ENCODE data around the gene AMY2B.
"Not testable (repeated sequence)": the region's sequence is repeated elsewhere in the genome, so short reads cannot be mapped to it uniquely, and the experiment has no call there.

The AMY2B gene

DNA sequence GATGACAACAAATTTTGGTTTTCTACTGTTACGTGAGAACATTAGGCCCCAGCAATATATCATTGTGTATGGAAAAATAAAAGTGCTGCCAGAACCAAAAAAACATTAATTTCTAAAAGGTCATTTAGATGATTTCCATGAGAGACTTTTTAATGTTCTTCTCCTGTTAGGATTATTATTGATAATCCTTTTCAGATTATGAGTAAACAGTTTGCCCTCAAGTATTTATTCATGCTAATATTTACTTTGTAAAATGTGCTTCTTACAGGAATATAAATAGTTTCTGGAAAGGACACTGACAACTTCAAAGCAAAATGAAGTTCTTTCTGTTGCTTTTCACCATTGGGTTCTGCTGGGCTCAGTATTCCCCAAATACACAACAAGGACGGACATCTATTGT, at the start of gene AMY2B:
Gene AMY2B, plus strand, starts transcription at position 301 of the 400 bp plus-strand sequence. Its CDS starts 14 bp downstream, at position 315.
- not testable (repeated sequence) for DNase-seq

- DNase-seq = no peak
Observed at GRCh38 chr1:103523346-103523745, 48.0 kb upstream of the AMY2B start.

DNA sequence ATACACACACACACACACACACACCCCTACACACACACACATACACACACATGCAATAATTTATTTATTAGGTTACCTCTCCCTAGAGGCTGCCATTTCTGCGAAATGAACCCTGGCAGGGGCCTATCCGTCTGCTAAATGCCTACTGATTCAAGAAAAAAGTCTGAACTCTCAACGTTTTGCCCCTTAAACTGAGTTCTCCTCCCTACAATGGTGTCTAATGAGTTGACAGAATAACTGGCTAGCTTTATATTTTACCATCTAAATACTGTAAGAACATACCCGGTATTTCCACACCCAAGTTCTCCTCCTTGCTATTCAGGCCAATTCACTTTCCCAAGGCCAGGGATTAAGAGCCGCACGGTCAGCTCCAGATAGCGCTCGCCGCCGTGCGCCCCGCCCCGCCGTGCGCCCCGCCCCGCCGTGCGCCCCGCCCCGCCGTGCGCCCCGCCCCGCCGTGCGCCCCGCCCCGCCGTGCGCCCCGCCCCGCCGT, 46.2 kb upstream of the AMY2B start:
- DNase-seq = no peak

- DNase-seq = peak; percentile 81
Observed at GRCh38 chr1:103525607-103526507, 45.5 kb upstream of the AMY2B start, which contains the start of gene RNPC3. Gene RNPC3 (plus strand): TSS chr1:103525699. CDS start chr1:103526071, 372 bp downstream.

DNA sequence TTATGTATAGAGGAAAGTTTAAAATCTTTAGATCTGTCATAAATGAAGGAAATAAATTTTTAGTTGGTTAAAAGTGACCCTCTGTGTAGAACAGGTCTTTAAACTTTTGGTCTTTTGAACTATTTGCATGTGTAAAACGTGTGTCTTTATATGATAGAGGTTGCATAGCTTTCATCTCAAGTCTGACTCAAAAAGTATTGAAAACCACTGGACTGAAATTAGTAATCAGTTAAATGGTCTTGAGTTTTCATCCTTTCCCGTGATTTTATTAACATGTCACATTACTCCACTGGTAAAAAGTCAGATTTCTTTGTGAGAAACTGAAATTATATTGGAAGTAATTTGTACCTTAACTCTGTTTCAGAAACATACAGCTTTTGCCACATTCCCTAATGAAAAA, 44.1 kb upstream of the AMY2B start:
- no peak for DNase-seq

DNA sequence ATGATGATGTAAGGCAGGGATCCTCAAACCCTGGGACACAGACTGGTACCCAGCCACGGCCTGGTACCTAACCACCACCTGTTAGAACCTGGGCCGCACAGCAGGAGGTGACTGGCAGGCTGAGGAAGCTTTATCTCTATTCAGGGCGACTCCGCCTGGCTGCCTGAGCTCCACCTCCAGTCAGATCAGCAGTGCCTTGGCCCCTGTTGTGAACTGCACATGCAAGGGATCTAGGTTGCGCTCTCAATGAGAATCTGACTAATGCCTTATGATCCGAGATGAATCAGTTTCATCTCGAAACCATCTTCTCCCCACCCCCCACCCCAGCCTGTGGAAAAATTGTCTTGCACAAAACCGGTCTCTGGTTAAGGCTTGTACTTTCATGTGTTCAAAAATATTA, 41.6 kb upstream of the AMY2B start:
- DNase-seq = no peak

DNA sequence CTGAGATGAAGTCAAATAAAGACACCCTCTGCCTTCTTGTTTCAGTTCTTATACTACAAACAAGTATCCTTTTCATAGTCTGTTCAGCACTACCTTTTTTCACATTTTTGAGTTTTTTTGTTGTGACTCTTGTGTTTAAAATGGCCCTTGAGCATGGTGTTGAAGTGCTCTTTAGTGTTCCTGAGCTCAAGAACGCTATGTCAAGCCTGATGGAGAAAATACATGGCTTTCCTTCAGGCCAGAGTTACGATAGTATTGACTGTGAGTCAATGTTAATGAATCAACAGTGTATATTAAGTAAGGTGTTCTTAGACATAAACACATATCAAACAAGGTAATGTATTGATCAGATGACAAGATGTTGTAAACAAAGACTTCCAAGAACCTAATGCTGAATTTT, 33.2 kb upstream of the AMY2B start:
- DNase-seq = no peak

- no peak for DNase-seq
Observed at GRCh38 chr1:103541431-103541830, 30.0 kb upstream of the AMY2B start.

- DNase-seq = no peak
Observed at GRCh38 chr1:103546496-103546895, 24.9 kb upstream of the AMY2B start.

DNA sequence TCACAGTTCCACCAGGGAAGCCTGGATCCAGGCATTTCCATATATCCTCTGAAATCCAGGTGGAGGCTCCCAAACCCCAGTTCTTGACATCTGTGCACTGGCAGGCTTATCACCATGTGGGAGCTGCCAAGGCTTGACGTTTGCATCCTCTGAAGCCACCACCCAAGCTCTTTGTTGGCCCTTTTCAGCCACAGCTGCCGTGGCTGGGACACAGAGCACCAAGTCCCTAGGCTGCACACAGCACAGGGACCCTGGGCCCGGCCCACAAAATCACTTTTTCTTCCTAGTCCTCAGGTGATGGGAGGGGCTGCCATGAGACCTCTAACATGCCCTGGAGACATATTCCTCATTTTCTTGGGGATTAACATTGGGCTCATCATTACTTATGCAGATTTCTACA, 23.5 kb upstream of the AMY2B start:
- DNase-seq = no peak

DNA sequence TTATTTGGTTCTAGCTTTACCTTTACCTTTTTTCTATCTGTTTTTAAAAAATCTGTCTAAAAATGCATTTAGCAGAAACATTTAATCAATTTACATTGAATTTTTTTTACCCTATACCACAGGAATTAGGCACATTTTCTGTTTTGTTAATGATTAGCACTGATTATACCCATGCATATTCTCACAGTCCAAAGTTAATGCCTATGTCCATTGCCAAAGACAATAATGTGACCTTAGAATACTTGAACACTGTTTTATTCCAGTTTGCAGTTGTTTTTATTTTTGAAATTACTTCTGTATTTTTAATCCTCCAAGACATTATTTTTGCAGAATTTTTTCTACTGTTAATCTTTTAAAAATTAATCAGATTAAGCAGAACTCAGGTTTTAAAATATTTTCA, 11.0 kb upstream of the AMY2B start:
- no peak for DNase-seq

DNA sequence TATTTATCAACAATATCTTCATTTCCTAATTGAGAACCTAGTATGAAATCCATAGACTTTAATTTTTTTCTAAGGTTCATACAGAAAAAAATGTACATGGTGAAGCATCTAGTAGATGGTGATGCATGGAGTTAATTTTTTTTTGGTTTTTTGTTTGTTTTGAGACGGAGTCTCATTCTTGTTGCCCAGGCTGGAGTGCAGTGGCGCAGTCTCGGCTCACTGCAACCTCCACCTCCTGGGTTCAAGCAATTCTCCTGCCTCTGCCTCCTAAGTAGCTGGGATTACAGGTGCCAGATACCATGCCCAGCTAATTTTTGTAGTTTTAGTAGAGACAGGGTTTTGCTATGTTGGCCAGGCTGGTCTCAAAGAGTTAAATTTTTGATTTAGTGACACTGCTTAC, 10.3 kb upstream of the AMY2B start:
- DNase-seq = not testable (repeated sequence)

- no peak for DNase-seq
Observed at GRCh38 chr1:103561643-103562395, 9.6 kb upstream of the AMY2B start.

GRCh38 chr1:103563056-103563455, 8.3 kb upstream of the AMY2B start:
- no peak for DNase-seq

GRCh38 chr1:103569493-103569892, 1.9 kb upstream of the AMY2B start:
- DNase-seq = no peak

DNA sequence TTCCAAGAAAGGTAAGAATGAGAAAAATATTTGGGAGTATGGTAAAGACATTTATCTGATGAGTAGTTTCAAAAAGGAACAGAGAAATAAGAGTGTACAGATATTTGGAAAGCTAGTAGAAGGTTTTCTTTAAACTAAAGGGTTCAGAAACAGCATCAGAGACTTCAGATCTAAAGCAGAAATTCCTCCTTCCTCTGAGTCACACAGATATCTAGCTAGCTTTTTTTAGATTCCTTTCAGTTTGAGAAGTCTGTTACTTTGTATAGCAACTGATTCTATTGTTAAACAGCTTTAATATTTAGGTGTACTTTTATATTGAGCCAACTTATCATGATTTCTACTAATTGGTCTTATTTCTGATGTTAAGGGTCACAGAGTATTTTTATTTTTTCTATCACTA, 4.7 kb downstream of the AMY2B start:
- DNase-seq = no peak

DNA sequence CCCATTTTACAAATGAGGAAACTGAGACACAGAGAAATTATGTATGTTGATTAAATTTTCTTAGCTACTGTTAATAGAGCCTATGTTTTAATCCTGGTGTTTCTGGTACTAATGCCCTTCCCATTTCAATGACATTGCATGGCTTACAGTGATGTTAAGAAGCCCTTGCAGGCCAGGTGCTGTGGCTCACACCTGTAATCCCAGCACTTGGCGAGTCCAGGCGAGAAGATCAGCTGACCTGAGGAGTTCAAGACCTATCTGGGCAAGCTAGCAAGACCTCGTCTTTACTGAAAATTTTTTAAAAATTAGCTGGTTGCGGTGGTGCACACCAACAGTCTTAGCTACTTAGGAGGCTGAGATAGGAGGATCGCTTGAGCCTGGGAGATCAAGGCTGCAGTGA, 5.4 kb downstream of the AMY2B start:
- not testable (repeated sequence) for DNase-seq

DNA sequence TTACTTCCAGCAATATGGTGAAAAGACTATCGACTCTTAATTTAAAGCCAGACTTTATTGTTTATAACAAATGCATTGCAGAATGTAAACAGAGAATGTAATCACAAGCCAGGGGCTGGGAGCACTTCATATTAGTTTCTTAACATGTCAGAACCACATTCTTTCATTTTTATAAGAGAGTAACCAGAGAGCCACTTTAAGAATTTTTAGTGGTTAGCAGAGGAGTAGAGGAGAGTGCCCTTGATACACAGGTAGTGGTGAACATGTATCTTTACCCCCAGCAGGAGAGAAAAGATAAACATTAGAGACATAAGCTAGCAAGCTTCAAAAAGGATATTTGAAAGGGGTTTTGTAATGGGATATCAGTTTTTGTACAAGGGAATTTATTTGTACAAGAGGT, 11.1 kb downstream of the AMY2B start:
- DNase-seq = no peak

DNA sequence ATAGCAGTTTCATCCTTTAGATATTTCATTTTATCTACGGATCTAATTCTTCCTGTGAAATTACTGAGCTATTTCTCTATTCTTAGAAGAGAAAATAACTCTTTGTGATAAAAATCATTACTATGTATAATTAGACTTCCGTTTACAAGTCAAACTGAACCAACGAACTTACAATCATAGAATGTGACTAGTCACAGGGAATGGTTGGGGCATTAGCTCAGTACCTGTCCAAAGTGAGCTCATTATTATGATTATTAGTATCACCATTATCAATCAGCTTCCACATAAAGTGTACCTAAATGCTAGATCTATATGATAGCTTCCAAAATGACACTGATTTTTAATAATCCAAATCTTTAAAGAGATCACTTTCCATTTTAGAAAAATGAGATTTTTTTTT, 12.5 kb downstream of the AMY2B start:
- DNase-seq = no peak

DNA sequence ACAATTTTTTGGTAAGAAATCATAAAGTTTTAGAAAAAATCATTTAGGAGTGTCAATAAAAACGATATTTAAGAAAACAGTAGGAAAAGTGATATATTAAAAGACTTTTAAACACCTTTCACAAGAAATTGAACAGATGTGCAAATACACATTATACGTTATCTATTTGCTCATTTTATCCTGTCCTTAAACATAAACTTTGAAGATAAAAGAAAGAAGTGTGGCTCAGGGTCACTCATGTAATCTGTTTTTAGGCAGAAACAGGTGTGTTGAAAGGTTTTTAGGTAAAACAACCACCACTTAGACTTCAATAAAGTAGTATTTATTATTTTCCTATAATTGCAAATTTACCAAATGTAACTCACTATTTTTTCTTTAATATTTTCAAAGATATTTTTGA, 13.1 kb downstream of the AMY2B start:
- no peak for DNase-seq

DNA sequence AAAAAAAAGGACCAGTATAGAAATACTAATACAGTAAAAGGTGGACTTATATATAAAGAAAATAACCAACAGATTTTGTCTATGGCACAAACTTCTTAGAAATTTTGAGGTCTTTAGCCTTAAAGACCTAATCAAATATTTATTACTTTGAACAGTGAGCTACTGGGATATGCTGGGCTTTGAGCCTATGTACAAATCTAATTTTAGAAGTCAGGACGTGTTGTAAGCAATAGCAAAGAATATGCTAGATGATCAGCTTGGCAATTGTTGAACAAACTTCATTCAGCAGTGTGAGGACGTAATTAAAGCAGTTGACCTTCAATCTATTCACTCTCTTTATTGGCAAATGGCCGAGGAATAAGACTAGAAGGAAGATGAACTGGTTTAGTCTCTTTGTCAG, 31.4 kb downstream of the AMY2B start:
- DNase-seq = not testable (repeated sequence)

DNA sequence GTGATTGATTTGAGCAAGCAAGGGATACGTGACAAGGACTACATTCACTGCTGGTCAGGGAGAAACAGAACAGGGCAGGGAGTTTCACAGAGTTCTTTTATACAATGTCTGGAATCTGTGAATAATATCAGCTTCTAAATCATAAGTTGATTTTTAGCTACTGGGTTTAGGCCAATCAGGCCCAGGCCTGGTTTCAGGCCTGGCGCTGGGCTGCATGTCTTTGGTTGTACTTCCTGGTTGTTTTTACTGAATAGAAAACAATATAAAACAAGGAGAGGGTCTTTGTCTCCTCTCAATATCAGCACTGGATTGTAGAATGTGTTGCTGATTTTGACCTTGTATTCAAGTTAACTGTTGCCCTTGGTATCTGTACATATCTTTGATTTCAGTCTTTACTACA, 45.0 kb downstream of the AMY2B start:
- DNase-seq = no peak

- not testable (repeated sequence) for DNase-seq
Observed at GRCh38 chr1:103616994-103617477, 45.6 kb downstream of the AMY2B start, which contains the start of gene AMY2A. Gene AMY2A (plus strand): TSS chr1:103617427. CDS start chr1:103617441, 14 bp downstream.

All from activated CD4-positive, alpha-beta T cell treated with anti-CD3 and anti-CD28 coated beads for 1 hour (primary cell).